ENCODE data around the gene CNTNAP2.

DNA sequence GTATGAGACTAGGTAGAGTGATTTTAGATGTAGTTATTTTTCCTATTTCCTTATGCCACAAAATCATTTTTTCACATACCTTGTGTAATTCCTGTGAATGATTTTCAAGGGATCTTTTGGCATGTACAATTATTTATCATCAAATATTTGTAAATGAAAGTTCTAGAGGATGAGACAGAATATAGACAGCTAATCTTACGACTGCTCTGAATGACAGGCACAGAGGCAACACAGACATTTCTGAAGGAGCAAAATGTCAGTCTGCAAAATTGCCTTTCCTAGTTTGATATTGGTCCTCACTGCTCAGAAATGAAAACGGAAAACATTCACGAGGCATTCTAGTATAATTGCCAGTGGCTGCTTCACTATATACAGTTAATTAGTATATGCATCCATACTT lies 1663.3 kb downstream of the CNTNAP2 start:
- TF ChIP-seq EGR1 (IDR thresholded peaks at IDR 0.05; ENCODE audit: low read depth in 2 of 2) = no peak
- TF ChIP-seq, protein P1, sequence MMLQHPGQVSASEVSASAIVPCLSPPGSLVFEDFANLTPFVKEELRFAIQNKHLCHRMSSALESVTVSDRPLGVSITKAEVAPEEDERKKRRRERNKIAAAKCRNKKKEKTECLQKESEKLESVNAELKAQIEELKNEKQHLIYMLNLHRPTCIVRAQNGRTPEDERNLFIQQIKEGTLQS (IDR thresholded peaks at IDR 0.05) = no peak
- TF ChIP-seq, protein P2, sequence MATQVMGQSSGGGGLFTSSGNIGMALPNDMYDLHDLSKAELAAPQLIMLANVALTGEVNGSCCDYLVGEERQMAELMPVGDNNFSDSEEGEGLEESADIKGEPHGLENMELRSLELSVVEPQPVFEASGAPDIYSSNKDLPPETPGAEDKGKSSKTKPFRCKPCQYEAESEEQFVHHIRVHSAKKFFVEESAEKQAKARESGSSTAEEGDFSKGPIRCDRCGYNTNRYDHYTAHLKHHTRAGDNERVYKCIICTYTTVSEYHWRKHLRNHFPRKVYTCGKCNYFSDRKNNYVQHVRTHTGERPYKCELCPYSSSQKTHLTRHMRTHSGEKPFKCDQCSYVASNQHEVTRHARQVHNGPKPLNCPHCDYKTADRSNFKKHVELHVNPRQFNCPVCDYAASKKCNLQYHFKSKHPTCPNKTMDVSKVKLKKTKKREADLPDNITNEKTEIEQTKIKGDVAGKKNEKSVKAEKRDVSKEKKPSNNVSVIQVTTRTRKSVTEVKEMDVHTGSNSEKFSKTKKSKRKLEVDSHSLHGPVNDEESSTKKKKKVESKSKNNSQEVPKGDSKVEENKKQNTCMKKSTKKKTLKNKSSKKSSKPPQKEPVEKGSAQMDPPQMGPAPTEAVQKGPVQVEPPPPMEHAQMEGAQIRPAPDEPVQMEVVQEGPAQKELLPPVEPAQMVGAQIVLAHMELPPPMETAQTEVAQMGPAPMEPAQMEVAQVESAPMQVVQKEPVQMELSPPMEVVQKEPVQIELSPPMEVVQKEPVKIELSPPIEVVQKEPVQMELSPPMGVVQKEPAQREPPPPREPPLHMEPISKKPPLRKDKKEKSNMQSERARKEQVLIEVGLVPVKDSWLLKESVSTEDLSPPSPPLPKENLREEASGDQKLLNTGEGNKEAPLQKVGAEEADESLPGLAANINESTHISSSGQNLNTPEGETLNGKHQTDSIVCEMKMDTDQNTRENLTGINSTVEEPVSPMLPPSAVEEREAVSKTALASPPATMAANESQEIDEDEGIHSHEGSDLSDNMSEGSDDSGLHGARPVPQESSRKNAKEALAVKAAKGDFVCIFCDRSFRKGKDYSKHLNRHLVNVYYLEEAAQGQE (IDR thresholded peaks at IDR 0.05) = no peak
- TF ChIP-seq, protein P3, sequence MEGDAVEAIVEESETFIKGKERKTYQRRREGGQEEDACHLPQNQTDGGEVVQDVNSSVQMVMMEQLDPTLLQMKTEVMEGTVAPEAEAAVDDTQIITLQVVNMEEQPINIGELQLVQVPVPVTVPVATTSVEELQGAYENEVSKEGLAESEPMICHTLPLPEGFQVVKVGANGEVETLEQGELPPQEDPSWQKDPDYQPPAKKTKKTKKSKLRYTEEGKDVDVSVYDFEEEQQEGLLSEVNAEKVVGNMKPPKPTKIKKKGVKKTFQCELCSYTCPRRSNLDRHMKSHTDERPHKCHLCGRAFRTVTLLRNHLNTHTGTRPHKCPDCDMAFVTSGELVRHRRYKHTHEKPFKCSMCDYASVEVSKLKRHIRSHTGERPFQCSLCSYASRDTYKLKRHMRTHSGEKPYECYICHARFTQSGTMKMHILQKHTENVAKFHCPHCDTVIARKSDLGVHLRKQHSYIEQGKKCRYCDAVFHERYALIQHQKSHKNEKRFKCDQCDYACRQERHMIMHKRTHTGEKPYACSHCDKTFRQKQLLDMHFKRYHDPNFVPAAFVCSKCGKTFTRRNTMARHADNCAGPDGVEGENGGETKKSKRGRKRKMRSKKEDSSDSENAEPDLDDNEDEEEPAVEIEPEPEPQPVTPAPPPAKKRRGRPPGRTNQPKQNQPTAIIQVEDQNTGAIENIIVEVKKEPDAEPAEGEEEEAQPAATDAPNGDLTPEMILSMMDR (IDR thresholded peaks at IDR 0.05; ENCODE audit: low read depth, low read length, missing input control) = no peak
- no peak for TF ChIP-seq RXRA (IDR thresholded peaks at IDR 0.05)
